ENCODE results near the gene CCNY.

Gene CCNY

DNA sequence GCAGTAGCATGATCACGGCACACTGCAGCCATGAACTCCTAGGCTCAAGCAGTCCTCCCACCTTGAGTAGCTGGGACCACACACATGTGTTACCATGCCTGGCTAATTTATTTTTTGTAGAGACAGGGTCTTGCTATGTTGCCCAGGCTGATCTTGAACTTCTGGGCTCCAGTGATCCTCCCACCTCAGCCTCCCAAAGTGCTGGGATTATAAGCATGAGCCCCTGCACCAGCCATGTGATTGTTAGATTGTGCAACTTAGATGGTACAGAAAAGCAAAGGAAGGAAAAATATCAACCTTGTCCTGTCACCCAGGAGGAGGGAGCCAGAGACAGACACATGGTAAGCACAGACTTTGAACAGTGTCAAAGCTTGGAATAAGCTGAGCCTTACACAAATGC lies 73.5 kb downstream of the CCNY start:
- TF ChIP-seq, protein P1, sequence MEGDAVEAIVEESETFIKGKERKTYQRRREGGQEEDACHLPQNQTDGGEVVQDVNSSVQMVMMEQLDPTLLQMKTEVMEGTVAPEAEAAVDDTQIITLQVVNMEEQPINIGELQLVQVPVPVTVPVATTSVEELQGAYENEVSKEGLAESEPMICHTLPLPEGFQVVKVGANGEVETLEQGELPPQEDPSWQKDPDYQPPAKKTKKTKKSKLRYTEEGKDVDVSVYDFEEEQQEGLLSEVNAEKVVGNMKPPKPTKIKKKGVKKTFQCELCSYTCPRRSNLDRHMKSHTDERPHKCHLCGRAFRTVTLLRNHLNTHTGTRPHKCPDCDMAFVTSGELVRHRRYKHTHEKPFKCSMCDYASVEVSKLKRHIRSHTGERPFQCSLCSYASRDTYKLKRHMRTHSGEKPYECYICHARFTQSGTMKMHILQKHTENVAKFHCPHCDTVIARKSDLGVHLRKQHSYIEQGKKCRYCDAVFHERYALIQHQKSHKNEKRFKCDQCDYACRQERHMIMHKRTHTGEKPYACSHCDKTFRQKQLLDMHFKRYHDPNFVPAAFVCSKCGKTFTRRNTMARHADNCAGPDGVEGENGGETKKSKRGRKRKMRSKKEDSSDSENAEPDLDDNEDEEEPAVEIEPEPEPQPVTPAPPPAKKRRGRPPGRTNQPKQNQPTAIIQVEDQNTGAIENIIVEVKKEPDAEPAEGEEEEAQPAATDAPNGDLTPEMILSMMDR (IDR thresholded peaks at IDR 0.05; ENCODE audit: low read depth, low read length), result no peak
- H3K4me3 ChIP-seq (ENCODE audit: low read depth, low read length), result no peak overlapping the region
- no peak for DNase-seq (ENCODE audit: low read depth, low spot score)
- in situ Hi-C loops (cut with HindIII; ENCODE audit: low sequenced_read_pairs), result no loop called here

DNA sequence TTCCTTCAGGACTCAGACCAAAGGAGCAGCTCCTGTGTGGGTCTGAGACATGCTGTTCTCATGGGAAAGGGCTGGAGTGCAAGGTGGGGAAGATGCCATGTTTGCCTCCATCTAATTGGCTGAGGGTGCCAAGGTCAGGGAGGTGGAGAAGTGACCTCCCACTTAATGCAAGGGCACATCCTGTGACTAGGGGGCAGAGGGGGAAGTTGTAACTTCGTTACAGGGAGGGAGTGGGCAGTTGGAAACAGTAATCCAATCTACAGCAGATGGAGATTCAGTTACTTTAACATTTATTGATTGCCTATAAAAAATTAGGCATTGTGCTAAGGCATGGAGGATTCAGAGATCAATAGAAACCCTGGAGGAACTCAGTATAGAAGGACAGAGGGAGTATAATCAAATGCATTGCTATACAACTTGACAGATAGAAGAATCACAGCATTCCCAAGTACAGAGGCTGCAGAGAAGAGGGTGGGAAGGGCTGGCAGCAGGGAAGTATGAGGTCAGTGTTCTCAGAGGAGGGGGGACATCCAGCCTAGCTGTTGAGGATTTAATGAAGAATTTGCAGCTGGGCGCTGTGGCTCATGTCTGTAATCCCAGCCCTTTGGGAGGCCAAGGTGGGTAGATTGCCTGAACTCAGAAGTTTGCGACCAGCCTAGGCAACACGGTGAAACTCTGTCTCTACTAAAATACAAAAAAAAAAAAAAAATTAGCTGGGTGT lies 75.9 kb downstream of the CCNY start:
- TF ChIP-seq, protein P1 (IDR thresholded peaks at IDR 0.05; ENCODE audit: low read depth, low read length), result no peak
- in situ Hi-C loops (cut with HindIII; ENCODE audit: low sequenced_read_pairs), result no loop called here
- no peak overlapping the region for H3K4me3 ChIP-seq (ENCODE audit: low read depth, low read length)
- no peak for DNase-seq (ENCODE audit: low read depth, low spot score)

DNA sequence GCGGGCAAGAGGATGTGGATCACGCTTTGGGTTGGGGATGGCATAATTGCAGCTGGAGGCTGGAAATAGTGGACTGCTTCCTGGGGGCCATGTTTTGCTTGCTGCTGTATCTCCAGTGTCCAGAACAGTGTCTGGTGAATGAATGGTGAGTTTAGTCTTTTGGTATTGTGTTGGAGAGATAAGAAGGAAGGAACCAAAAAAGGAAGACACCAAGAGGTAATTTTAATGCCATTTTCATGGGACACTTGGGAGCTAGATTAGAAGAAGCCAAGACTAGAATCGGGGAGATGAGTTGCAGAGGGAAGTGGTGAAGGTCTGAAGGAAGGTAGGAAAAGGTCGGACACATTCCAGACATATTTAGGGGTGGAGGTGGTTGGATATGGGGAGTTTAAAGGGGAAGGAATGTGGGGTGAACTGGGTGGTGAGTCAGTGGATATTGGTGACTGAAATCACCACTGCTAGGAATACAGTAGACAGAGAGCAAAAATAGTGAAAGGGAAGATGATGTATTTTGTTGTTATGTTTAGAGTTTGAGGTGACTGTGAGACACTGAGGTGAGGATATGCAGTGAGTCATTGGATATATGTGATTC lies 76.7 kb downstream of the CCNY start:
- DNase-seq (ENCODE audit: low read depth, low spot score), result peak; percentile 62
- in situ Hi-C loops (cut with HindIII; ENCODE audit: low sequenced_read_pairs), result no loop called here
- TF ChIP-seq, protein P1 (IDR thresholded peaks at IDR 0.05; ENCODE audit: low read depth, low read length), result no peak
- H3K4me3 ChIP-seq (ENCODE audit: low read depth, low read length), result no peak overlapping the region

DNA sequence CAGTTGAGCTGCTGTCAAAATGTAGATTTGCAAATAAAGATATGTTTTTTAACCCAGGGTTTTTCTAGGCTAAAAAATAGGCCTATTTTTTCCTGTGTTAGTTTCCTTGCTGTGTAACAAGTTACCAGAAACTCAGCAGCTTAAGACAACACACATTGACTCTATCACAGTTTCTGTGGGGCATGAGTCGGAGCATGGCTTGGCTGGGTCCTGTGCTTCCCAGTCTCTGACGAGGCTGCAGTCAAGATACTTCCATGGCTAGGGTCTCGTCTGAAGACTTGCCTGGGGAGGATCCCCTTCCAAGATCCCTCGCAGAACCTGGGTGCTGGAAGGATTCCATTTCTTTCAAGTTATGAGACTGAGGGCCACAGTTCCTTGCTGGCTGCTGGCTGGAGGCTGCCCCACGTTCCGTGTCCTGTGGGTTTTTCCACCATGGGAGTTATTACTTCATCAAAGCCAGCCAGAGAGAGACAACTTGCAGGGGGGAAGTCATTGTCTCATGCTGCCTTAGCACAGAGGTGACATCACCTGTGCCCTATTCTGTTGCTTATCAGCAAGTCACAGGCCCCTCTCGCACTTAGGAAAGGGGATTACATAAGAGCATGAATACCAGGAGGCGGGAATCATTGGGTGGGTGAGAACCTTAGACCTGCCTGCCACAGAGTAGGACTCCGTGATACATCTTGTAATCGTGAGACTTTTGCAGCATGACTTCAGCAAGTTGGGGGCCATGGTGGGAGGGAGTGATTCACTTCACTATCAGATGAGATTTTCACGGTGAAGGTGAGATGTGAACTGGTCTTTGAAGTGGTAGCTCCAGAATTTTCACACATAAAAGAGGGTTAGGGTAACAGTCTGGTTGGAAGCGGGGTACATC lies 77.9 kb downstream of the CCNY start:
- in situ Hi-C loops (cut with HindIII; ENCODE audit: low sequenced_read_pairs), result no loop called here
- TF ChIP-seq, protein P1 (IDR thresholded peaks at IDR 0.05; ENCODE audit: low read depth, low read length), result no peak
- DNase-seq (ENCODE audit: low read depth, low spot score), result peak; percentile 54
- H3K4me3 ChIP-seq (ENCODE audit: low read depth, low read length), result no peak overlapping the region

DNA sequence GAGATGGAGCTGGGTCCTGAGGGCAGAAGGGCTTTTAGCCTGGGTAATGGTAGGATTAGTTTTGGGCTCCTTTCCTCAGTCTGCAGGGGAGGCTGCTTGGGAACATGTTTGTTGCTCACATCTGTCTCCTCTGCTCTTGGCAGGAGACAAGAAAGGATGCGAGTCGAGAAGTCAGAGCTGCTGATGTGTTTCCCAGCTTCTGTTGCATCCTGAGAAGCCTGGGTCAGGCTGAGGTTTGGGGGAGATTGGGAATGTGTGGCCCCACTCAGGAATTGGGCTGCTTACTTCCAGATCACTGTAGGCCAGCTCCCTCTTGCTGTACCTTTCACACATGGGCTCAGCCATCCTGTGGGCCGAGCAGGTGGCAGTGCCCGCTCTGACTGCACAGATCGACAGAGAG lies 79.2 kb downstream of the CCNY start:
- no peak for DNase-seq (ENCODE audit: low read depth, low spot score)
- in situ Hi-C loops (cut with HindIII; ENCODE audit: low sequenced_read_pairs), result no loop called here
- H3K4me3 ChIP-seq (ENCODE audit: low read depth, low read length), result no peak overlapping the region
- TF ChIP-seq, protein P1 (IDR thresholded peaks at IDR 0.05; ENCODE audit: low read depth, low read length), result no peak

DNA sequence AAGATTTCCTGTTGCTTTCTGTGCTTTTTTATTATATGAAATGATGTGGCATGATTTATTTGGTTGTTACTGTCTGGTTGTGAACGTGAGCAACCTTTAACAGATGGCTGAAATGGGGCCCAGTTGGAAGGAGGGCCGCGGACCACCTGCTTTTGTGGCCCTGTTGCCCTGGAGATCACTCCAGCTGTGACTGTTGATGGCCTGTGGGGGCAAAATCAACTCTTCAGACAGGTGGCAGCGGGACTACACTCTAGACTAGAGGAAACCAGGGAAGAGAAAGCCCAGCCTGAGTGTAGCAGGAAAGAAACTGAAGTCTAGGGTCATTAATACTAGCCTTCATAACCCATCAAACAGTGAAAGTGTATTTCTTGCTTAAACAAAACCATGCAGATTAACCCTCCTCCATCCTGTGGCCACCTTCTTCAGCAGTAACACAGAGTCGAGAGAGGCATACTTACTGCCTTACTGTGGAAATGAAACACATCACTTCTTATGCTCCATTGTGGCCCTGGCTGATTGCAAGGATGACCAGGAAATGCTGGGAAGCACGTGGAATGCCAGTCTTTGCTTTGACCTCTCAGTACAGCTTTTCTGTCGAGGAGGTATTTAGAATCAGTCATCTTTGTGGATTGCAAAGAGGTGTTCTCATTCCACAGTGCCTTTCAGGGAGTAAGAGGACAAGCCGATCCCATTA lies 80.5 kb downstream of the CCNY start:
- H3K4me3 ChIP-seq (ENCODE audit: low read depth, low read length), result no peak overlapping the region
- DNase-seq (ENCODE audit: low read depth, low spot score), result no peak
- TF ChIP-seq, protein P1 (IDR thresholded peaks at IDR 0.05; ENCODE audit: low read depth, low read length), result no peak
- in situ Hi-C loops (cut with HindIII; ENCODE audit: low sequenced_read_pairs), result no loop called here

Measured in astrocyte of the spinal cord (primary cell).